VCaP (cell line): ENCODE results near the gene CHRNA3.

Source experiments
- H3K27ac ChIP-seq: fragments of 450-650 bp; 2 replicates; pipeline ENCODE4 v1.5.1; 2017
- TF ChIP-seq, protein P1 (sequence below): fragments of 450-650 bp; conservative IDR thresholded peaks from 2 replicates; pipeline ENCODE4 v1.5.1; 2017; ENCODE audit warnings: mild to moderate bottlenecking, moderate library complexity

CHRNA3 gene

DNA sequence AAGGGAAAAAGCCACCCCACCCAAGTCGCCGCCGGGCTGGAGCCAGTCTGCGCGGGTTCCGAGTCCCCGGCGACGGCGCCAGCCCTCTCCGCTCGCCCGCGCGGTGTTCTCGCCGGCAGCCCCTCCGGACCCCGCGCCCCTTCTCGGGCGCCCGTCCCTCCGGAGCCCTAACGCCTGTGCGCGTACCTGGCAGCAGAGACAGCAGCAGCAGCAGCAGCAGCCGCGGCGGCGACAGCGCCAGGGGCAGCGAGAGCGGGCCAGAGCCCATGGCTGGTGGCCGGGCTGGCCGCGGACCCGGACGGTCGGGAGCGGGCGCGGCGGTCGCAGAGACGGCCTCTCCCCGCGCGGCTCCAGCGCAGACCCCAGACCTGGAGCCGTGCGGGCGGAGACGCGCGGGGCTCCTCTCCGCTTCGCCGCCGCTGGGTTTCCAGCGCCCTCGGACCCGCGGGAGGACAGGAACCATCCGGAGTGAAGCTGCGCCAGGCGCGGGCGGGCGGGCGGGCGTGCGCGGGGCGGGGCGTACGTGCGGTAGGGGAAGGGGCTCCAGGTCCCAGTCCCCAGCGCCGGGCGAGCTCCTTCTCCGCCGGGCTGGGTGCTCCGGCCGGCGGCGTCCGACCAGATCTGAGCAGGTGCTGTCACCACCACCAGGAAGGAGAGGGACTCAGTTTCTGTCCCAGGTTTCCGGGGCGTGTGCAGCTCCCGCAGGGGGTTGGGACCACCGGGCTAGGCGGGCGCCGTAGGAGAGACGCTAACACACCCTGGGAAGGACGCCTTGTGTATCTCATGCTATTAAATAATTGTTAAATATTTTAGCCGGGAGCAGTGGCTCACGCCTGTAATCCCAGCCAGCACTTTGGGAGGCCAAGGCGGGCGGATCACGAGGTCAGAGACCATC lies at the start of gene CHRNA3:
Gene CHRNA3 (minus strand): TSS at position 470 of the 895 bp plus-strand sequence. CDS start 202 bp downstream, at position 268.
- TF ChIP-seq, protein P1, sequence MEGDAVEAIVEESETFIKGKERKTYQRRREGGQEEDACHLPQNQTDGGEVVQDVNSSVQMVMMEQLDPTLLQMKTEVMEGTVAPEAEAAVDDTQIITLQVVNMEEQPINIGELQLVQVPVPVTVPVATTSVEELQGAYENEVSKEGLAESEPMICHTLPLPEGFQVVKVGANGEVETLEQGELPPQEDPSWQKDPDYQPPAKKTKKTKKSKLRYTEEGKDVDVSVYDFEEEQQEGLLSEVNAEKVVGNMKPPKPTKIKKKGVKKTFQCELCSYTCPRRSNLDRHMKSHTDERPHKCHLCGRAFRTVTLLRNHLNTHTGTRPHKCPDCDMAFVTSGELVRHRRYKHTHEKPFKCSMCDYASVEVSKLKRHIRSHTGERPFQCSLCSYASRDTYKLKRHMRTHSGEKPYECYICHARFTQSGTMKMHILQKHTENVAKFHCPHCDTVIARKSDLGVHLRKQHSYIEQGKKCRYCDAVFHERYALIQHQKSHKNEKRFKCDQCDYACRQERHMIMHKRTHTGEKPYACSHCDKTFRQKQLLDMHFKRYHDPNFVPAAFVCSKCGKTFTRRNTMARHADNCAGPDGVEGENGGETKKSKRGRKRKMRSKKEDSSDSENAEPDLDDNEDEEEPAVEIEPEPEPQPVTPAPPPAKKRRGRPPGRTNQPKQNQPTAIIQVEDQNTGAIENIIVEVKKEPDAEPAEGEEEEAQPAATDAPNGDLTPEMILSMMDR = no peak
- no peak within 1 kb of the TSS; the same call in 1 of the 2 replicates for H3K27ac ChIP-seq

DNA sequence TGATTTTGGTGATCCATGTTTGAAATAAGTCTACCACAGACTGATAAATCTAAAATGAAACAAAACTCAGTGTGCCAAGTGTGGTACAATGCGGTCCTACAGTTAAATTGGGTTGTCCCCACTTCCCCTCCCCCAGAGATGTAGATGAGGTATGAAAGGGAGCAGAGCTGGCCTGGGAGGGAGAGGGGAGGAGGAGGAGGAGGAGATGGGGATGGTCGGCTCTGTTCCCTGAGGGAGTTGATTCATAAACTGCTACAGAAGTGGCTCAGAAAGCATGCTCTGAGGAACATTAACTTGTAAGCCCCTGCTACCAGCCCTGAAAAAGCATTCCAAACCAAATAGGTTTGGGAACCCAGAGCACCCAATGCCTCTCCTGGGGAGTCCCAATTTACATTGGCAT lies 48.2 kb upstream of the CHRNA3 start:
- no peak overlapping the region for H3K27ac ChIP-seq
- TF ChIP-seq, protein P1 = no peak

DNA sequence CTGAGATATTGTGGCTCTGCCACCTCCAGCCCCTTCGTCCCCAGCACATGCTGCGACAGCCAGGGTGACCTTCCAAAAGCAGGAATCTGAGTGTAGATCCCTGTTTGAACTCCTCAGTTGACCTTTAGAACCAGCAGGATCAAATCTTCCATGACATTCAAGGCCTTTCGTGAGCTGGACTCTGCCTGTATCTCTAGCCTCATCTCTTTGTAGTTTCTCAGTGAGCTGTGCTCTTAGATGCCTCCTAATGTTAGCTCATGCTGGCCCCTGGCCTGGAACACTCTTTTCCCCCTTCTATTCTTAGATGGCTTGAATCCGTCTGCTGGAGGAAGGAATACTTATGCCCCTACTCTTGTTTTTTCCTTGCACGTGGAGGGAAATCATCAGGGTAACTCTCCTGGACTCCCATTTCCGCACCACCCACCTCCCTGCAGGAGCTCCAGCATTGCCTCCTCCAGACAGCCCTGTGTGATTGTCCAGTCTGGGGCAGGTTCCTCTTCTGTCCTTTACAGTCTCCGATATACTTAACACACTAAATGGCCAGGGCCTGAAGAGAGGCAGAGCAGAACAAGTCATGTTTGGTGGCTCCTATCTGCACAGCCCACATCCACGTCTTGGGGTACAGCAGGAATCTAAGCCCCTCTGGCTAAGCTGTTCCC lies 46.9 kb upstream of the CHRNA3 start:
- H3K27ac ChIP-seq = no peak overlapping the region
- TF ChIP-seq, protein P1 = no peak

DNA sequence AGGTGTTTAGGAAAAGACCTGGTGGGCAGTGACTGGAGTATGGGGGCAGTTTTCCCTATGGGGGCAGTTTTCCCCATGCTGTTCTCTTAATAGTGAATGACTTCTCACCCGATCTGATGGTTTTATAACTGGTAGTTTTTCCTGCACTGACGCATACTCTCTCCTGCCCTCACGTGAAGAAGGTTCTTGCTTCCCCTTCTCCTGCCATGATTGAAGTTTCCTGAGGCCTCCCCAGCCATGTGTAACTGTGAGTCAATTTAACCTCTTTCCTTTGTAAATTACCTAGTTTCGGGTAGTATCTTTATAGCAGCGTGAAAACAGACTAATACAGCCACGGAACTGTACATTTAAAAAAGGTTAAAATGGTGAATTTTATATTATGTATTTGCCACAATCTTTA lies 45.2 kb upstream of the CHRNA3 start:
- TF ChIP-seq, protein P1 = no peak
- no peak overlapping the region for H3K27ac ChIP-seq

DNA sequence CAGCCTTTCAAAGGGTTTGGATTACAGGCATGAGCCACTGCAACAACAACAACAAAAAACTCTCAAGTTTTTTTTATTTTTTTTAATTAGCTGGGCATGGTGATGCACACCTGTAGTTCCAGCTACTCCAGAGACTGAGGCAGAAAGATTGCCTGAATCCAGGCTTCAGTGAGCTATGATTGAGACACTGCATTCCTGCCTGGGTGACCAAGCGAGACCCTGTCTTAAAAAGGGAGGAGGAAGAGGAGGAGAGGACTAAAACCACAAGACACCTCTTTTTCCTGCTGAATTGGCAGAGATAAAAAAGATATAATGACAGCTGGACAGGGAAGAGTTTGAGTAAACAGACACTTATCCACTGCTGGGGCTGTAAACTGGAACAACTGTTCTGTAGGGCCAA lies 42.9 kb upstream of the CHRNA3 start:
- H3K27ac ChIP-seq = no peak overlapping the region
- TF ChIP-seq, protein P1 = no peak

DNA sequence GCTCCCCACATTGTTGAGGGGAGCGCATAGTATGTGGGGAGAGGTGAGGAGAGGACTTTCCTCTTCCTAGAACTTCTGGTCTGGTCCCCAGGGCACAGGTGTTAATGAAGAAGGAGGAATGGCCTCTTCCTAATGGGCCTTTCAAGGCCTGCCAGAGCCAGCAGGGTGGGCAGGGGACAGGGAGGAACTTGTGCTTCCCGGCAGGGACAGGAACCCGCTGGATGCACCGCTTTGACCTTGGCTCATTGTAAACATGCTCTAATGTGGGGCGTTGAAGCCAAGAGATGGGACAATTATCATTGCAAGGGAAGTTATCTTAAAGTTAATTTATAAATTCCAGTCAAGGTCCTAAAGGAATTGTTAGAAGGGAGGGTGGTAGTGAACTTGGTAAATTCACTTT lies 41.2 kb upstream of the CHRNA3 start:
- TF ChIP-seq, protein P1 = no peak
- no peak overlapping the region for H3K27ac ChIP-seq

DNA sequence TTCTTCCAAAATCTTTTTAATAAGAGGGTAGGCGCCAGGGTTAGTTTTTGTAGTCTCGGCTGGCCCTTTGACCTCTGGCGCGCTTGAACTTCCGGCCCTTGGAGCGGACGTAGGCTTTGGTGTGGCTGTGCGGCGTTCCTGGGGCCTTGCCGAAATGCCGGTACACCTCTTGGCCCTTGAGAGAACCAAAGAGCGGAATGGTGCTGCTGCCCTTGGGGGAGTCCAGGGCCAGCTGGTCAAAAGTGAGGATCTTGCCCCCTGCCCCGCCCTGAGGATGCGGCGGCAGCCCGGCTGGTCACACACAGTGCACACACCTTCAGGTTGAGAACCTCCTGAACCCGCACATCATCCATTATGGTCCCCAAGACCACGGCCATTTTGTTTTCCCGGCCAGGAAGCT lies 40.2 kb upstream of the CHRNA3 start:
- TF ChIP-seq, protein P1 = no peak
- no peak overlapping the region for H3K27ac ChIP-seq
